Measurements from ENCODE around the gene HSD3B7. TPM values are rescaled to one million over a fixed set of nuclear protein-coding genes. Genes with fewer than 3 reads are reported as not detected.

HSD3B7 gene
- polyA plus RNA-seq, 3 donors = 7.2 to 10.7 (median 7.7) TPM

- DNase-seq (ENCODE audit: extremely low read depth in 1 of 11, low read depth in 9 of 11, low spot score in 4 of 11) = no peak
Observed at GRCh38 chr16:30977502-30977901, 7.5 kb upstream of the HSD3B7 start.

GRCh38 chr16:30979170-30980022 is 5.6 kb upstream of the HSD3B7 start:
- no peak for DNase-seq (ENCODE audit: extremely low read depth in 1 of 11, low read depth in 9 of 11, low spot score in 4 of 11)

GRCh38 chr16:30980023-30980371 is 5.0 kb upstream of the HSD3B7 start:
- no peak for DNase-seq (ENCODE audit: extremely low read depth in 1 of 11, low read depth in 9 of 11, low spot score in 4 of 11)

GRCh38 chr16:30980434-30980833 is 4.6 kb upstream of the HSD3B7 start:
- no peak for DNase-seq (ENCODE audit: extremely low read depth in 1 of 11, low read depth in 9 of 11, low spot score in 4 of 11)

GRCh38 chr16:30980959-30981358 is 4.0 kb upstream of the HSD3B7 start:
- no peak for DNase-seq (ENCODE audit: extremely low read depth in 1 of 11, low read depth in 9 of 11, low spot score in 4 of 11)

- DNase-seq (ENCODE audit: extremely low read depth in 1 of 11, low read depth in 9 of 11, low spot score in 4 of 11) = no peak
Observed at GRCh38 chr16:30982548-30983288, 2.3 kb upstream of the HSD3B7 start.

GRCh38 chr16:30983289-30983889 is 1.6 kb upstream of the HSD3B7 start:
- DNase-seq (ENCODE audit: extremely low read depth in 1 of 11, low read depth in 9 of 11, low spot score in 4 of 11) = no peak

- no peak for DNase-seq (ENCODE audit: extremely low read depth in 1 of 11, low read depth in 9 of 11, low spot score in 4 of 11)
Observed at GRCh38 chr16:30983898-30984610, 953 bp upstream of the HSD3B7 start.

GRCh38 chr16:30985401-30986128 is 558 bp downstream of the HSD3B7 start:
- peak in 7 of 11 donors; percentile 15 to 62 (median 42) for DNase-seq (ENCODE audit: extremely low read depth in 1 of 11, low read depth in 9 of 11, low spot score in 4 of 11)

- DNase-seq (ENCODE audit: extremely low read depth in 1 of 11, low read depth in 9 of 11, low spot score in 4 of 11) = no peak
Observed at GRCh38 chr16:30986129-30986991, 1.4 kb downstream of the HSD3B7 start.

GRCh38 chr16:30987581-30988190 is 2.7 kb downstream of the HSD3B7 start:
- DNase-seq (ENCODE audit: extremely low read depth in 1 of 11, low read depth in 9 of 11, low spot score in 4 of 11) = no peak

GRCh38 chr16:30989469-30990047 is 4.6 kb downstream of the HSD3B7 start:
- no peak for DNase-seq (ENCODE audit: extremely low read depth in 1 of 11, low read depth in 9 of 11, low spot score in 4 of 11)

- no peak for DNase-seq (ENCODE audit: extremely low read depth in 1 of 11, low read depth in 9 of 11, low spot score in 4 of 11)
Observed at GRCh38 chr16:30990105-30990504, 5.1 kb downstream of the HSD3B7 start.

GRCh38 chr16:30991052-30991451 is 6.0 kb downstream of the HSD3B7 start:
- DNase-seq (ENCODE audit: extremely low read depth in 1 of 11, low read depth in 9 of 11, low spot score in 4 of 11) = no peak

- DNase-seq (ENCODE audit: extremely low read depth in 1 of 11, low read depth in 9 of 11, low spot score in 4 of 11) = no peak
Observed at GRCh38 chr16:30992276-30992780, 7.3 kb downstream of the HSD3B7 start.

- no peak for DNase-seq (ENCODE audit: extremely low read depth in 1 of 11, low read depth in 9 of 11, low spot score in 4 of 11)
Observed at GRCh38 chr16:30992931-30993816, 8.2 kb downstream of the HSD3B7 start.

Data from renal cortex interstitium (tissue), 11 donors.